ENCODE measurements around the gene RSU1. TPM values are rescaled to one million over a fixed set of nuclear protein-coding genes. Genes with fewer than 3 reads are reported as not detected.

The RSU1 gene
- total RNA-seq, 1 donor = 94.1 TPM

DNA sequence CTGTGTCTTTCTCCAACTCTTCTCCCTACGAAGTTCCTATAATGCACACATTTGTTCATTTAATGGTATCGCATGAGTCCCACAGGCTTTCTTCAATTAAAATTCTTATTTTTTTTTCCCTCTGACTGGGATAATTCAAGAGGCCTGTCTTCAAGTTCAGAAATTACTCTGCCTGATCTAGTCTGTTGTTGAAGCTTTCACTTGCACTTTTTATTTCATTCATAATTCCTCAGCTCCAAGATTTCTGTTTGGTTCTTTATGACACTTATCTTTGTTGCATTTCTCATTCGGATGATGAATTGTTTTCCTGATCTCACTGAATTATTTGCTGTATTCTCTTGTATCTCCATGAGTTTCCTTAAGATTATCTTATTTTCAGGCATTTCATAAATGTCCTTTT, 103.9 kb downstream of the RSU1 start:
- Histone ChIP-seq H3K9me3 (ENCODE audit: low read depth, low read length) (peaks cover 3% of the 10 kb centered on the region), H3K4me2 (ENCODE audit: insufficient read depth, low read length) (no peak overlapping the region), H3K4me3 (ENCODE audit: insufficient read depth, low read length) (no peak overlapping the region), H3K27me3 (ENCODE audit: insufficient read depth, low read length) (no peaks in the 10 kb centered on the region), H3K4me1 (ENCODE audit: insufficient read depth, low read length) (peaks cover 12% of the 10 kb centered on the region), H3K79me2 (ENCODE audit: insufficient read depth, low read length) (no peaks in the 10 kb centered on the region), H2AFZ (ENCODE audit: low read length) (no peak overlapping the region), H4K20me1 (ENCODE audit: insufficient read depth, low read length) (peaks cover 5% of the 10 kb centered on the region), H3K27ac (ENCODE audit: low read depth, low read length) (no peak overlapping the region), H3K36me3 (ENCODE audit: insufficient read depth, low read length) (no peaks in the 10 kb centered on the region)
- no peak for TF ChIP-seq CTCF (IDR thresholded peaks at IDR 0.05; ENCODE audit: extremely low read depth, low read depth, low read length)
- DNase-seq (ENCODE audit: insufficient read length, low spot score, missing footprints) = no peak

- Histone ChIP-seq H3K4me1 (ENCODE audit: insufficient read depth, low read length) (peaks cover 8% of the 10 kb centered on the region), H3K9me3 (ENCODE audit: low read depth, low read length) (peaks cover 3% of the 10 kb centered on the region), H3K27ac (ENCODE audit: low read depth, low read length) (no peak overlapping the region), H3K79me2 (ENCODE audit: insufficient read depth, low read length) (no peaks in the 10 kb centered on the region), H4K20me1 (ENCODE audit: insufficient read depth, low read length) (peaks cover 5% of the 10 kb centered on the region), H3K4me2 (ENCODE audit: insufficient read depth, low read length) (no peak overlapping the region), H3K36me3 (ENCODE audit: insufficient read depth, low read length) (no peaks in the 10 kb centered on the region), H2AFZ (ENCODE audit: low read length) (no peak overlapping the region), H3K4me3 (ENCODE audit: insufficient read depth, low read length) (no peak overlapping the region), H3K27me3 (ENCODE audit: insufficient read depth, low read length) (no peaks in the 10 kb centered on the region)
- TF ChIP-seq CTCF (IDR thresholded peaks at IDR 0.05; ENCODE audit: extremely low read depth, low read depth, low read length) = no peak
- no peak for DNase-seq (ENCODE audit: insufficient read length, low spot score, missing footprints)
Measured at GRCh38 chr10:16712883-16713282, 104.3 kb downstream of the RSU1 start.

DNA sequence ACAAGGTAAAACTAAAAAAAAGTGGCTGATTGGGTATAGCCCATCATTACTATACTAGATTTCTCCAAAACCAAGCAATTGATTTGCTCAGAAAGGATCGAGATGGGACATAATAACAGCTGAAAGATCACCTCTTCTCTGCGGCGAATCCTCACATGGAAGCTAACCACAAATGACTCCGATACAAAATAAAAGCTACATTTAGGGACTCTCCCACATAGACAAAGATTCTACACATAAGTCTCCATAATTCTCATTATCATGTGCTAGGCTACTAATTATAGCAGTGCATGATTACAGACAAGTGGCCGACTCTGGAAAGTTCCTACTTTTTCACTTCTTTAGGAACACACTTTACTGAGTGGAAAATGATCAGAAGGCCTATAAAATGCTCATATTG, 116.9 kb downstream of the RSU1 start:
- no peak overlapping the region for H3K4me3 ChIP-seq (ENCODE audit: insufficient read depth, low read length)
- H3K27me3 ChIP-seq (ENCODE audit: insufficient read depth, low read length) = no peaks in the 10 kb centered on the region
- H4K20me1 ChIP-seq (ENCODE audit: insufficient read depth, low read length) = peaks cover 4% of the 10 kb centered on the region
- no peak overlapping the region for H3K4me2 ChIP-seq (ENCODE audit: insufficient read depth, low read length)
- DNase-seq (ENCODE audit: insufficient read length, low spot score, missing footprints) = no peak
- H3K36me3 ChIP-seq (ENCODE audit: insufficient read depth, low read length) = no peaks in the 10 kb centered on the region
- no peaks in the 10 kb centered on the region for H3K4me1 ChIP-seq (ENCODE audit: insufficient read depth, low read length)
- no peak overlapping the region for H3K27ac ChIP-seq (ENCODE audit: low read depth, low read length)
- no peak for TF ChIP-seq CTCF (IDR thresholded peaks at IDR 0.05; ENCODE audit: extremely low read depth, low read depth, low read length)
- no peaks in the 10 kb centered on the region for H3K9me3 ChIP-seq (ENCODE audit: low read depth, low read length)
- no peak overlapping the region for H2AFZ ChIP-seq (ENCODE audit: low read length)
- H3K79me2 ChIP-seq (ENCODE audit: insufficient read depth, low read length) = no peaks in the 10 kb centered on the region

DNA sequence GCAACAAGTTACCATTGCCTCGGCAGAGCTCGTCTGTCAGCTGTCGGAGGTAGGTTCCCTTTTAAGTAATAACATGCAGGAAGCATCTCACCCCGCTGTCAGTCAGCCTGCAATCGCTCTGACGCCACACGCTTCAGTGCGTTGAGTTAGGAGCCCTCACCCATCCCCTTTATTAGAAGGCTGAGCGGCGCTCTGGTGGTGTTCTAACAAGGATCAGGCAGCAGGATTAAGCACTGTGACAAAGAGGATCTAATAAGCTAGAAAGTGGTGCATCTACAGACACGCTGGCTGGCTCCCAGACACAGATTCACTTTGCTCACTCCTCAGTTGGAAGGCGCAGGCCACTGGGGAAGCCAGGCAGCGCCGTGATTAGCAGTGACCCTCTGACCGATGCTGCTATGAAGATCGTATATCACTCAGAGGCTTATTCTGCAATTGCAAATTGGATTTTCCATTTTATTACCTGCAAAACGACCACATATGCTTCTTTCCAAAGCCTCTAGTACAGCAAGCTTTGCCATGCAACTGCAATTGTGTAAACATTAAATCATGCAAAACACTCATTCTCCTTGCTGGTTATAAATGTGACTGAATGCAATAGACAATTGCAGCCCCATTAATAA, 117.7 kb downstream of the RSU1 start:
- no peak for DNase-seq (ENCODE audit: insufficient read length, low spot score, missing footprints)
- no peak for TF ChIP-seq CTCF (IDR thresholded peaks at IDR 0.05; ENCODE audit: extremely low read depth, low read depth, low read length)

More for the DNA sequence above, 117.7 kb downstream of the RSU1 start:
- no peaks in the 10 kb centered on the region for H3K4me1 ChIP-seq (ENCODE audit: insufficient read depth, low read length)
- H2AFZ ChIP-seq (ENCODE audit: low read length) = no peak overlapping the region
- H4K20me1 ChIP-seq (ENCODE audit: insufficient read depth, low read length) = peaks cover 4% of the 10 kb centered on the region
- no peaks in the 10 kb centered on the region for H3K9me3 ChIP-seq (ENCODE audit: low read depth, low read length)
- H3K27me3 ChIP-seq (ENCODE audit: insufficient read depth, low read length) = no peaks in the 10 kb centered on the region
- H3K27ac ChIP-seq (ENCODE audit: low read depth, low read length) = no peak overlapping the region
- no peak overlapping the region for H3K4me3 ChIP-seq (ENCODE audit: insufficient read depth, low read length)
- H3K36me3 ChIP-seq (ENCODE audit: insufficient read depth, low read length) = no peaks in the 10 kb centered on the region
- no peak overlapping the region for H3K4me2 ChIP-seq (ENCODE audit: insufficient read depth, low read length)
- no peaks in the 10 kb centered on the region for H3K79me2 ChIP-seq (ENCODE audit: insufficient read depth, low read length)
